ENCODE measurements around the gene SMARCA4.

GRCh38 chr19:10918359-10918758 lies 42.5 kb upstream of the SMARCA4 start:
- TF ChIP-seq CTCF (conservative IDR thresholded peaks at IDR 0.05; ENCODE audit: low read length) (no peak), EZH2phosphoT487 (IDR thresholded peaks at IDR 0.05; ENCODE audit: borderline replicate concordance, low read depth, low read length) (no peak)
